ENCODE data around the gene LY86.

GRCh38 chr6:6593867-6594468 lies 5.4 kb downstream of the LY86 start:
- TF ChIP-seq, protein P1, sequence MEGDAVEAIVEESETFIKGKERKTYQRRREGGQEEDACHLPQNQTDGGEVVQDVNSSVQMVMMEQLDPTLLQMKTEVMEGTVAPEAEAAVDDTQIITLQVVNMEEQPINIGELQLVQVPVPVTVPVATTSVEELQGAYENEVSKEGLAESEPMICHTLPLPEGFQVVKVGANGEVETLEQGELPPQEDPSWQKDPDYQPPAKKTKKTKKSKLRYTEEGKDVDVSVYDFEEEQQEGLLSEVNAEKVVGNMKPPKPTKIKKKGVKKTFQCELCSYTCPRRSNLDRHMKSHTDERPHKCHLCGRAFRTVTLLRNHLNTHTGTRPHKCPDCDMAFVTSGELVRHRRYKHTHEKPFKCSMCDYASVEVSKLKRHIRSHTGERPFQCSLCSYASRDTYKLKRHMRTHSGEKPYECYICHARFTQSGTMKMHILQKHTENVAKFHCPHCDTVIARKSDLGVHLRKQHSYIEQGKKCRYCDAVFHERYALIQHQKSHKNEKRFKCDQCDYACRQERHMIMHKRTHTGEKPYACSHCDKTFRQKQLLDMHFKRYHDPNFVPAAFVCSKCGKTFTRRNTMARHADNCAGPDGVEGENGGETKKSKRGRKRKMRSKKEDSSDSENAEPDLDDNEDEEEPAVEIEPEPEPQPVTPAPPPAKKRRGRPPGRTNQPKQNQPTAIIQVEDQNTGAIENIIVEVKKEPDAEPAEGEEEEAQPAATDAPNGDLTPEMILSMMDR (IDR thresholded peaks at IDR 0.05) = no peak
- no peak for TF ChIP-seq POLR2A (IDR thresholded peaks at IDR 0.05)

Measured in uterus (tissue), 2 donors.